HG03280 (cell line): Measurements from ENCODE around the gene ZG16.
"Not testable (repeated sequence)": the region's sequence is repeated elsewhere in the genome, so short reads cannot be mapped to it uniquely, and the experiment has no call there.

Source experiments
- ATAC-seq: cut with Tn5 transposase; IDR thresholded peaks from one replicate; pipeline ENCODE4 v1.9.1; 2021; ENCODE audit warnings: mild to moderate bottlenecking, moderate library complexity; ENCODE audit not compliant: unreplicated experiment

The ZG16 gene, protein sequence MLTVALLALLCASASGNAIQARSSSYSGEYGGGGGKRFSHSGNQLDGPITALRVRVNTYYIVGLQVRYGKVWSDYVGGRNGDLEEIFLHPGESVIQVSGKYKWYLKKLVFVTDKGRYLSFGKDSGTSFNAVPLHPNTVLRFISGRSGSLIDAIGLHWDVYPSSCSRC

GRCh38 chr16:29777576-29778350, at the start of gene ZG16:
Gene ZG16, plus strand, starts transcription at chr16:29778256. Its CDS starts 1,011 bp downstream, at chr16:29779267.
- ATAC-seq = no peak

GRCh38 chr16:29729116-29729521, 48.9 kb upstream of the ZG16 start:
- ATAC-seq = no peak

DNA sequence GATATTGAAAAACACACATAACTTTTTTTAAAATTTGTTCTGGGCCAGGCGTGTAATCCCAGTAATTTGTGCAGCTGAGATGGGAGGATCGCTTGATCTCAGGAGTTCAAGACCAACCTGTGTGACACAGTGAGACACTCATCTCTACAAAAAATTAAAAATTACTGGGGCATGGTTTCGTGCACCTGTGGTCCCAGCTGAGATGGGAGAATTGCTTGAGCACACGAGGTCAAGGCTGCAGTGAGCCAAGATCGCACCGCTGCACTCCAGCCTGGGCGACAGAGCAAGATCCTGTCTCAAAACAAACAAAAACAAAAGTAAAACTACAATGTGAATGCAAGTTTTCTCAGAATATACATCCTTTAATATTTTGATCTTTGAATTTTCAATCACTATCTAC, 47.4 kb upstream of the ZG16 start:
- no peak for ATAC-seq

DNA sequence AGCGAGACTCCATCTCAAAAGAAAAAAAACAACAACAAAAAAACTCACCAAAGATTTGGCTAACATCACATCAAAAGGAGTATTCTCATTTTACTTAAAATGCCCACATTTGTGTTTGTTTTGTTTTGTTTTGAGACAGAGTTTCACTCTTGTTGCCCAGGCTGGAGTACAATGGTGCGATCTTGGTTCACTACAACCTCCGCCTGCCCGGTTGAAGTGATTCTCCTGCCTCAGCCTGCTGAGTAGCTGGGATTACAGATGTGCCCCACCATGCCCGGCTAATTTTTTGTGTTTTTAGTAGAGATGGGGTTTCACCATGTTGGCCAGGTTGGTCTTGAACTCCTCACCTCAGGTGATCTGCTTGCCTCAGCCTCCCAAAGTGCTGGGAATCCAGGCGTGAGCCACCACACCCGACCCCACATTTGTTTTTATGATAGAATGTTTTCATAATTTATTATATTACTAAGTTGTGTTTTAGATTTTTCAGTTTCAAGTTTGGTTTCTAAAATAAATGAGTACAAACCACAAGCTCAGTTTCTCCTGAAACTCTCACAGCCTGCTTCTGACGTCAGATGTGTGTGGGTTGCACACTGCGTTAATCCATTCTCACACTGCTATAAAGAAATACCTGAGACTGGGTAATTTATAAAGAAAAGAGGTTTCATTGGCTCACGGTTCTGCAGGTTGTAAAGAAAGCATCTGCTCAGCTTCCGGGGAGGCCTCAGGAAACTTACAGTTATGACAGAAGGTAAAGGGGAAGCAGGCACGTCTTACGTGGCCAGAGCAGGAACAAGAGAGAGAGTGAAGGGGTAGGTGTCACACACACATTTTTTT, 46.1 kb upstream of the ZG16 start:
- ATAC-seq = peak; percentile 81

DNA sequence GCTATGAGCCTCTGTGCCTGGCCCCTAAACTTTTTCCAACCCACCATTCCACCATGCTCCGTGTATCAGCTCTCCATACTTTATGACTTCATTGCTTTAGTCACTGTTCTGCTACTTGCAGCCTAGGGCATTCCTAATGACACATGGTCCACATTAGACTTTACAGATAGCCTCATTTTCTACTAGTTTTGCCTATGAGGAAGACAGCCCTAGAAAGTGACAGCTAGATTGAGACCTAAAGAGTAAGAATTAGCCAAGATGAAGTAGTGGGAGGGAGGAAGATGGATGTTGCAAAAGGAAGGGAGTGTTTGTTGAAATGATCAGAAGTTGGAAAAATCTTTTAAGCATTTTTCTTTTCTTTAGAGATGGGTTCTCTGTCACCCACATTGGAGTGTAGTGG, 43.3 kb upstream of the ZG16 start:
- no peak for ATAC-seq

DNA sequence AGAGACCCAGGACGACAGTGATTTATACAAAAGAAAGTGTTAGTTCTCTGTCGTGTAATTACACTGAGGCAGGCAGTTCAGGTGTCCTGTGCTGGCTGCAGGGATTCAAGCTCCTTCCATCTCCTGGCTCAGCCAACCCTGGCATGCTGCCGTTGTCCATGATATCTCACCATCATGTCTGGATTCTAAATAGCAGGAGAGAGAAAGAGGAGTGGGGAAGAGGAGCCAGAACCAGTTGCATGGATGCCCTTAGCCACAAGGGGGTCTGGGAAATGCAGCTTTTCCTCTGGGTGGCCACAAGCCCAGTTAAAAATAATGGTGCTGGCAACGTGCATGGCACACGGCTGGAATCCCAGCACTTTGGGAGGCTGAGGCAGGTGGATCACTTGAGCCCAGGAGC, 41.9 kb upstream of the ZG16 start:
- ATAC-seq = no peak

- no peak for ATAC-seq
Observed at GRCh38 chr16:29736764-29737163, 41.3 kb upstream of the ZG16 start.

DNA sequence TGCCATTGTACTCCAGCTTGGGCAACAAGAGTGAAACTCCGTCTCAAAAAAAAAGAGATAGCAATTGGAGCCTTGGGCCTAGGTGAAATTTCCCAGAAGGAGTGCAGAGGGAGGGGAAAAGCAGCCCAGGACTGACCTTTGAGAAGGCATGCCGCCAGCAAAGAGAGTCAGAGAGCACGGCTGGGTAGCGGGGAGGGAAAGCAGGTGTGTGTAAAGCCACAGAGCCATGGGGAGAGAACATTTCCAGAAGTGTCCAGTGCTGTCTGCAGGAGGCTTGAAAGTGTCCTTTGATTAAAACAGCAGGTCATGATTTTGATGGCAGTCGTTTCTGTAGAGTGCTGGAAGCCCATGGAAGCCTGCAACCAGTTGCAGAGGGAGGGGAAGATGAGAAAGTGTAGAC, 40.3 kb upstream of the ZG16 start:
- no peak for ATAC-seq

DNA sequence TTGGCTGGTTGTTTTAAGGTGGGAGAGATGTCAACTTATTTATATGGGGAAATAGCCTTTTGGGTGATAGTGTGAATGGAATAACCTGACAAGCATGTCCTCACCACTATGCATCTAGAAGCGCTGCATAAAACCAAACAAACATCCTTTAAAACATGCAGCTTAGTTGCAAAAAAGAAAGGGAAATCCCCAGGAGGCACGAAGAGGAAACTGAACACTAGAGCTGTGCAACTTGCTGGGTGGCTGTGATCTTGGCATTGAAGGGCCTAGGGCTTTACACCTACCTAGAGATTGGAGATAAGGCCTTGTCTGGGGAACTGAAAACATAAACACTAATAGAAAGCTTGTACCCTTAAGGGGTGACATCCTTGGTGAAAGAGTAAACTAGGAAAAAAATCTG, 39.5 kb upstream of the ZG16 start:
- no peak for ATAC-seq

GRCh38 chr16:29739927-29740629, 38.0 kb upstream of the ZG16 start:
- not testable (repeated sequence) for ATAC-seq

DNA sequence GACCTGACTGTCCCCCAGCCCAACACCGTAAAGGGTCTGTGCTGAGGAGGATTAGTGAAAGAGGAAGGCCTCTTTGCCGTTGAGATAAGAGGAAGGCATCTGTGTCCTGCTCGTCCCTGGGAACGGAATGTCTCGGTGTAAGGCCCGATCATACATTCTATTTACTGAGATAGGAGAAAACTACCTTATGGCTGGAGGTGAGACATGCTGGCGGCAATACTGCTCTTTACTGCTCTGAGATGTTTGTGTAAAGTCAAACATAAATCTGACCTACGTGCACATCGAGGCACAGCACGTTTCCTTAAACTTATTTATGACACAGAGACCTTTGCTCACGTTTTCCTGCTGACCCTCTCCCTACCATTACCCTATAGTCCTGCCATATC, 37.4 kb upstream of the ZG16 start:
- ATAC-seq = not testable (repeated sequence)

GRCh38 chr16:29742683-29743275, 35.3 kb upstream of the ZG16 start:
- ATAC-seq = no peak

GRCh38 chr16:29743475-29743826, 34.6 kb upstream of the ZG16 start:
- no peak for ATAC-seq

DNA sequence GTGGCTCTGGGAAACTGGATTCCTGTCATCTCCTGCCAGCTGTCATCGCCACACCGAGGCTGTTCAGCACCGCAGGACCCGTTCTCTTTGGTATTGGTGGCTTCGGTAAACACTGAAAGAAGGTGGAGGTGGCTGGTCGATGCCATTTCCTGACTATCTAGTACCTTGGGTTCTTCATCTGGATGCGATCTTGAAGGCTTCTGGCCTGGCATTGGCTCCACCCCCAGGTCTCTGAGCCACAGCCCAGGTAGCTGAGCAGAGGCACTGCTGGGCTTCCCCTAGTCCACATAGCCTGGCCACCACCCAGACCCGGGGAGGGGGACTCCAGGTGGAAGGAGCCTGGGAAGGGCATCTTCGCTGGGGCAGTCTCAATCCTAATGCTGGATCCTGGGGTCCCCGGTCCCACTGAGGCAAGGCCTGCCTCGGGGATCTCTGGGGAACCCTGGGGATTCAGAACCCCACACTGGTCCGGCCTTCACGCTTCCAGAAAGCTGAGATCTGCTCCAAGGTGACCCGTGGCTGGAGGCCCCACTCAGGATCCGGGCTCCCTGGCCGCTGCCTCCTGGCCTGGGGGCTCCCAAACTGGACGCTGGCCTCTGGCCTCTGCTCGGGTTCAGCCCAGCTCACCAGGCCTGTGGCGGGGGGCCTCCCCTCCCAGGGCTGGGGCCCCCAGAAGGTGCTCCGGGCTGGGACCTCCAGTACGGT, 34.1 kb upstream of the ZG16 start:
- no peak for ATAC-seq

DNA sequence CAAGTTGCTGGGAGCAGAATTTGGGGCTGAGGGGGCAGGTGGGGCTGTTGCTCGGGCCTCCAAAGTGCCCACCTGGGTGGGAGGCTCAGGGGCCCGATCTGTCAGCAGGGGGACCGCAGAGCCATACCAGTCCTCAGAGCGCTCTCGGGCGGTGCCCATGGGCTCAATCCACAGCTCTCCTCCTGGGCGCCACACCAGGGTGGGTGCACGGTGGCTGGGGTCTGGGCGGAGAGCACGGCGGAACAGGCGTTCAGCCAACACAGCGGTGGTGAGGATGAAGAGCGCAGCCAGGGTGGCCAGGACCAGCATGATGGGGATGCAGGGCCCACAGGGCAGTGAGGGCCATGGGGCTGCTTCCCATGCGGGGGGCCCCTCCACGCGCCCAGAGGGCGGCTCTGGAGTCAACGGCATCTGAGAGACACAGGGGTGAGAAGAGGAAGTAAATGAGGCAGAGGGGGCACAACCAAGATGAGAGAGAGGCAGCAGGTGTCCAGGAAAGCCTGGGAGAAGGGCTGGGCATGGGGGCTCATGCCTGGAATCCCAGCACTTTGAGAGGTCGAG, 33.4 kb upstream of the ZG16 start:
- ATAC-seq = no peak

GRCh38 chr16:29745121-29745852, 32.8 kb upstream of the ZG16 start:
- ATAC-seq = peak; percentile 24

DNA sequence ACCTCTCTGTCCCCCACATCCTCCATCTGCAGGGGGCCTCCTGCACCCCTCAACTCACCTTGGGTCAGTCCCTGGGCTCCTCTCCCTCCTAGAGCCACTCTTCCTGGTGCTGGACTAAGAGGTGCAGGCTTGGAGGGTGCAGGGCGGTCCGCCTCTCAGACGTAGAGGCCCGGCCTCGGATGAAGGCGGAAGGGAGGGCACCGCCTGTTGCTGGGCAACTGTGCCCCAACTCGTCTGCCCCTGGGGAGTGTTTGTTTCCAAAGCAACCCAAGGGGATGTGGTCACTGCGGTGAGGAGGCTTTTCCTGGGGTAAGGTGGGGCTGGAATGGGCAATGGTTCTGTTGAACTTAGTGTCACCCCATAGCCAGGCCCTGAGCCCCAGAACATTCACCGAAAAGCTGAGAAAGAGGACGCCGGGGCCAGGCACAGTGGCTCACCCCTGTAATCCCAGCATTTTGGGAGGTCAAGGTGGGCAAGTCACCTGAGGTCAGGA, 32.2 kb upstream of the ZG16 start, which contains the start of gene C16orf54:
Gene C16orf54 (minus strand): TSS at position 138 of the 493 bp plus-strand sequence. CDS start 1,039 bp downstream, outside the sequence.
- ATAC-seq = peak; percentile 80

DNA sequence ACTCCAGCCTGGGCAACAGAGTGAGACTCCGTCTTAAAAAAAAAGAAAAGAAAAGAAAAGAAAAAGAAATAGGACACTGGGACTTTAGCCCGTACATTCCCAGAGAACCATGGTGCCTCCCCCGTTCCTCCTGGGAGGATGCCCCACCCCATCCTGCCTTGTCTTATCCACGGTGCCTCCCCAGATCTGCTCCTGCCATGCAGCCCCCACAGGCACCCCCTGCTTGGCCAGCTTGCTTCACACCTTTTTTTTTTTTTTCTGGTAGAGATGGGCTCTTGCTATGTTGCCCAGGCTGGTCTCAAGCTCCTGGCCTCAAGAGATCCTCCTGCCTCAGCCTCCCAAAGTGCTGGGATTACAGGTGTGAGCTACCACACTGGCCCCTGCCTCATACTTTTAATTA, 31.5 kb upstream of the ZG16 start:
- ATAC-seq = not testable (repeated sequence)
